IMR-90 (cell line): ENCODE results near the gene CC2D2B.

Experiments used
- BHLHE40 ChIP-seq: fragments of 150-350 bp; IDR thresholded peaks from 2 replicates; pipeline ENCODE4 v1.6.1; 2016; ENCODE audit warnings: mild to moderate bottlenecking, low read depth, low read length
- CEBPB ChIP-seq: IDR thresholded peaks from 2 replicates; pipeline ENCODE4 v1.6.1; 2012; ENCODE audit warnings: low read depth, low read length, improper control_type of control experiment
- CTCF ChIP-seq: conservative IDR thresholded peaks from 2 replicates; pipeline ENCODE4 v1.5.1; 2012; ENCODE audit warnings: mild to moderate bottlenecking, low read depth, low read length, improper control_type of control experiment
- FOS ChIP-seq: fragments of 150-350 bp; IDR thresholded peaks from 2 replicates; pipeline ENCODE4 v1.6.1; 2016; ENCODE audit warnings: low read depth, low read length
- MAFK ChIP-seq: IDR thresholded peaks from 2 replicates; pipeline ENCODE4 v1.6.1; 2012; ENCODE audit warnings: low read depth, low read length, improper control_type of control experiment
- POLR2A ChIP-seq: IDR thresholded peaks from 2 replicates; pipeline ENCODE4 v1.6.1; 2012; ENCODE audit warnings: mild to moderate bottlenecking, low read depth, low read length
- RAD21 ChIP-seq: IDR thresholded peaks from 2 replicates; pipeline ENCODE4 v1.6.1; 2012; ENCODE audit warnings: low read length, improper control_type of control experiment
- RCOR1 ChIP-seq: IDR thresholded peaks from 2 replicates; pipeline ENCODE4 v1.6.1; 2012; ENCODE audit warnings: mild to moderate bottlenecking, low read length, improper control_type of control experiment; ENCODE audit not compliant: insufficient replicate concordance
- SMC3 ChIP-seq: fragments of 150-350 bp; IDR thresholded peaks from 2 replicates; pipeline ENCODE4 v1.6.1; 2016; ENCODE audit warnings: low read depth, mild to moderate bottlenecking, antibody characterized with exemption, low read length, moderate library complexity
- USF2 ChIP-seq: fragments of 150-350 bp; IDR thresholded peaks from 2 replicates; pipeline ENCODE4 v1.6.1; 2017; ENCODE audit warnings: mild to moderate bottlenecking, antibody characterized with exemption, low read length, low read depth

GRCh38 chr10:96053985-96054384, 146.2 kb downstream of the CC2D2B start:
- TF ChIP-seq POLR2A (no peak), CTCF (no peak), RCOR1 (no peak), BHLHE40 (no peak), SMC3 (no peak), FOS (no peak), USF2 (no peak), RAD21 (no peak), MAFK (no peak), CEBPB (no peak)
